HepG2 (cell line): ENCODE results near the gene TYMS. TPM values are rescaled to one million over a fixed set of nuclear protein-coding genes. Genes with fewer than 3 reads are reported as not detected.

ENCODE experiments used
- CERS6 ChIP-seq: sonication (generic); formaldehyde crosslinking; IDR thresholded peaks from 2 replicates; pipeline ENCODE4 v1.5.0; 2020; ENCODE audit warnings: missing genetic modification reagents
- ETV5 ChIP-seq: IDR thresholded peaks from 2 replicates; pipeline ENCODE4 v1.6.1; 2018; ENCODE audit warnings: missing biosample characterization, missing genetic modification reagents, inconsistent platforms, borderline replicate concordance
- HNRNPL ChIP-seq: fragments of 200-400 bp; formaldehyde crosslinking; IDR thresholded peaks from 2 replicates; pipeline ENCODE4 v1.6.1; 2017; ENCODE audit warnings: mild to moderate bottlenecking, low read depth, low read length
- HOXD1 ChIP-seq: sonication (generic); formaldehyde crosslinking; IDR thresholded peaks from 2 replicates; pipeline ENCODE4 v1.5.0; 2020; ENCODE audit warnings: missing genetic modification reagents
- NR1H2 ChIP-seq: sonication (generic); formaldehyde crosslinking; IDR thresholded peaks from 2 replicates; pipeline ENCODE4 v1.8.1; 2022; ENCODE audit warnings: low read depth, missing genetic modification reagents, borderline replicate concordance
- STAT5B ChIP-seq: sonication (generic); formaldehyde crosslinking; IDR thresholded peaks from 2 replicates; pipeline ENCODE4 v1.4.0; 2020; ENCODE audit warnings: missing genetic modification reagents
- TEF ChIP-seq: sonication (generic); formaldehyde crosslinking; IDR thresholded peaks from 2 replicates; pipeline ENCODE4 v1.5.0; 2020; ENCODE audit warnings: missing genetic modification reagents
- ZFYVE20 ChIP-seq: sonication (generic); formaldehyde crosslinking; IDR thresholded peaks from 2 replicates; pipeline ENCODE4 v1.8.0; 2023; ENCODE audit warnings: low read depth, mild to moderate bottlenecking, moderate library complexity, missing genetic modification reagents, borderline replicate concordance
- ZNF644 ChIP-seq: IDR thresholded peaks from 2 replicates; pipeline ENCODE4 v1.6.1; 2016; ENCODE audit warnings: low read depth
- ZNF713 ChIP-seq: sonication (generic); formaldehyde crosslinking; IDR thresholded peaks from 2 replicates; pipeline ENCODE4 v1.4.0; 2020; ENCODE audit warnings: mild to moderate bottlenecking, missing genetic modification reagents
- polyA plus RNA-seq, 8 experiments: library from polyadenylated mRNA; depleted of rRNA in 3 of 8; stranded (reverse) in 7 of 8; unstranded in 1 of 8; fragments of >200 nt; fragmentation: Illumina TruSeq in 4 of 8; extraction: Trizol in 4 of 8; gene quantifications; 2 replicates each; pipeline versions ENCODE4 v1.2.1 to v1.2.3, GENCODE V29; 2011 to 2016; ENCODE audit warnings: low read depth in 4 of 8, missing spikeins in 1 of 8, mixed read lengths in 1 of 8; ENCODE audit not compliant: insufficient read depth in 1 of 8
- total RNA-seq, 5 experiments: library from RNA; depleted of rRNA; stranded (reverse); fragments of >200 nt; fragmentation: Illumina TruSeq; extraction: Trizol; gene quantifications; 2 replicates each; pipeline ENCODE4 v1.2.3, GENCODE V29; 2016; ENCODE audit warnings: low read depth in 1 of 5
- TF ChIP-seq, protein P1 (sequence below): sonication (generic); formaldehyde crosslinking; IDR thresholded peaks from 2 replicates; pipeline ENCODE4 v1.4.0; 2020; ENCODE audit warnings: missing genetic modification reagents, borderline replicate concordance

Gene TYMS
- total and polyA plus RNA-seq, 2 of the 13 experiments (the other 11 are each of a cell fraction or from before 2014, with no cell fraction given), result 80.1 to 106 TPM

- TF ChIP-seq NR1H2 (CRISPR knock-in tag), result peak; percentile 93
- no peak for TF ChIP-seq STAT5B (CRISPR knock-in tag)
- TF ChIP-seq ZFYVE20 (CRISPR knock-in tag), result no peak
- TF ChIP-seq ETV5 (CRISPR knock-in tag), result peak; percentile 46
- TF ChIP-seq ZNF644 (CRISPR knock-in tag), result peak; percentile 42; the same call in 1 of the 2 replicates
- TF ChIP-seq, protein P1, sequence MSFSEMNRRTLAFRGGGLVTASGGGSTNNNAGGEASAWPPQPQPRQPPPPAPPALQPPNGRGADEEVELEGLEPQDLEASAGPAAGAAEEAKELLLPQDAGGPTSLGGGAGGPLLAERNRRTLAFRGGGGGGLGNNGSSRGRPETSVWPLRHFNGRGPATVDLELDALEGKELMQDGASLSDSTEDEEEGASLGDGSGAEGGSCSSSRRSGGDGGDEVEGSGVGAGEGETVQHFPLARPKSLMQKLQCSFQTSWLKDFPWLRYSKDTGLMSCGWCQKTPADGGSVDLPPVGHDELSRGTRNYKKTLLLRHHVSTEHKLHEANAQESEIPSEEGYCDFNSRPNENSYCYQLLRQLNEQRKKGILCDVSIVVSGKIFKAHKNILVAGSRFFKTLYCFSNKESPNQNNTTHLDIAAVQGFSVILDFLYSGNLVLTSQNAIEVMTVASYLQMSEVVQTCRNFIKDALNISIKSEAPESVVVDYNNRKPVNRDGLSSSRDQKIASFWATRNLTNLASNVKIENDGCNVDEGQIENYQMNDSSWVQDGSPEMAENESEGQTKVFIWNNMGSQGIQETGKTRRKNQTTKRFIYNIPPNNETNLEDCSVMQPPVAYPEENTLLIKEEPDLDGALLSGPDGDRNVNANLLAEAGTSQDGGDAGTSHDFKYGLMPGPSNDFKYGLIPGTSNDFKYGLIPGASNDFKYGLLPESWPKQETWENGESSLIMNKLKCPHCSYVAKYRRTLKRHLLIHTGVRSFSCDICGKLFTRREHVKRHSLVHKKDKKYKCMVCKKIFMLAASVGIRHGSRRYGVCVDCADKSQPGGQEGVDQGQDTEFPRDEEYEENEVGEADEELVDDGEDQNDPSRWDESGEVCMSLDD (CRISPR knock-in tag), result no peak
- no peak for TF ChIP-seq HNRNPL
- TF ChIP-seq ZNF713 (CRISPR knock-in tag), result no peak
- TF ChIP-seq HOXD1 (CRISPR knock-in tag), result peak; percentile 58; the same call in 1 of the 2 replicates
- no peak for TF ChIP-seq TEF (CRISPR knock-in tag)
- no peak for TF ChIP-seq CERS6 (CRISPR knock-in tag)
Observed at GRCh38 chr18:712401-713134, 55.1 kb downstream of the TYMS start, which contains the start of gene ENOSF1 (continued).
